Activated T-cell treated with anti-CD3 and anti-CD28 coated beads for 48 hours (primary cell): ENCODE results near the gene QKI.

Experiments used
- DNase-seq: peaks from one replicate; pipeline ENCODE4 v3.0.0-alpha.2; 2020; ENCODE audit warnings: low read depth

QKI gene

DNA sequence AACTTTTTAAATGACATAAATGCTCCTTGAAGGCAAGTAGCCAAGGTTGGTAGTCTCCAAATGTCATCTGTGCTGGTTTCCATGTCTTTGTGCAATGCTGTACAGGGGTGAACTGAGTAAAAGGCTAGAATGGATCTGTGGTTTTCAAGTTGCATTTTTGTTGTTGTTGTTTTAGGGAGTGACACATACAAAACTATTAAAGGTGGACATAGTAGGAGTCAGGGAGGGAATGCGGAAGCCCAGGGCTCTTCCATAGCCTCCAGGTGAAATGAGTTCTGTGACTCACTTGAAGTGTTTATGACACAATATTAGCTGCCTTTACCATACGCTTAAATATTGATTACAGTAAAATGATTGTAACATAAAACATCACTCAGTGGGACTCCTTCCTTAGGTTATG is 22.5 kb upstream of the QKI start:
- DNase-seq: no peak

DNA sequence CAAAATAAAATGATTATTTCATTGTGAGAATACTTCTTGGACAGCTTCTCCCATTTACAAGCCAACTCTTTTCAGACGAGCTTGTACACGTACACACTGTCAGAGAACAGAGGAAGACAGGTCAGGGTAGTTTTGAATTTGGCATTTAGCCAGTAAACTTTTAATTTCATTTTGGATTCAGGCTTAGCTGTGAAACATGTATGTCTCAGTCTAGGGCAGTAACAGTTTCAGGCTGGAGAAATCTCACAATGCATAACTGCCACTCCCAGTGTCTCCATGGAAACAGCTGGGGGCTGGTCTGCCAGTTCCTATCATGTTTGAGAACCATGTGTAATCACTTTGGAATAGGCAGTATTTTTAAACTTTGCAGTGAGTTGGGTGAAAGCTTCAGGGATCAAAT is 22.0 kb upstream of the QKI start:
- DNase-seq: no peak

- DNase-seq: no peak
Measured at GRCh38 chr6:163393923-163394322, 20.6 kb upstream of the QKI start.

- no peak for DNase-seq
Measured at GRCh38 chr6:163394659-163395058, 19.9 kb upstream of the QKI start.

GRCh38 chr6:163395122-163395830 is 19.2 kb upstream of the QKI start:
- no peak for DNase-seq

- DNase-seq: no peak
Measured at GRCh38 chr6:163395831-163396185, 18.7 kb upstream of the QKI start.

- DNase-seq: no peak
Measured at GRCh38 chr6:163397326-163397725, 17.2 kb upstream of the QKI start.

DNA sequence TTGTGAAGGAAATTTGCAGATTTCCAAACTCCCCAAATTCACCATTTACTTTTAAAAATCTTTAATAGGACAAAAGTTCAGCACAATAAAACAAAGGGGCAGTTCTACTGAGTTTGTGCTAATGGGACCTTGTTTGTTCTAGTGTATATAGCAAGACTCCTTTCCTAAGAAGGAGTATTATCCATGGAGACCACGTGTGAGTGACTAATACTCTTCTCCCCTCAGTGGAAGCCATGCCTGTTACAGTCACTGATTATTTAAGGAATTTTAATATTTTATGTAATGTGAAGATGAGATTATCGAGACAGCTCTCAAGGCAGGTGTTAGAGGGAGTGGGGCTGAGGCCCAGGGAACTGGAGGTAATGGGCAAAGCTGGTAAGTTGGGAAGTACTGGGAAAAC is 16.4 kb upstream of the QKI start:
- DNase-seq: no peak

DNA sequence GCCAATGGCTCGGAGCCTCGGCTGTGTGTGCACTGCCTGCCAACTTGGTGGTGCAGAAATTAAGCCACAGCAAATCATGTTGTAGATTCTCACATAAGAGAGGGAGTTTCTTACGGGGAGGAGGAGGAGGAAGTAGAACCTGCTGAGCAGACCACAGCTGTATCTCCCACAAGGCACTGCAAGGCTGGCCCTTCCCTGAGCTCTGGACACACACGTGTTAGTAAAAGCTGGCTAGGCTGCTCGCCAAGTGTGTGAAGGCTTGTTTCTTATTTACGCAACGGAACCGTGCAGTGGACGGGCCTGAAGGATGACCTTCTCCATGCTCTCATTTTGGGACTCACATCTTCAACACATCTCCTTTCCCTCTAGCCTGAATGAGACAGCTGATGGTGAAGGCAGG is 15.7 kb upstream of the QKI start:
- DNase-seq: no peak

GRCh38 chr6:163400509-163400908 is 14.0 kb upstream of the QKI start:
- DNase-seq: no peak

- no peak for DNase-seq
Measured at GRCh38 chr6:163401039-163401885, 13.3 kb upstream of the QKI start.

- DNase-seq: no peak
Measured at GRCh38 chr6:163402616-163403015, 11.9 kb upstream of the QKI start.

GRCh38 chr6:163404825-163405265 is 9.7 kb upstream of the QKI start:
- no peak for DNase-seq

GRCh38 chr6:163405412-163406309 is 8.9 kb upstream of the QKI start:
- DNase-seq: no peak

- no peak for DNase-seq
Measured at GRCh38 chr6:163406366-163406765, 8.2 kb upstream of the QKI start.

DNA sequence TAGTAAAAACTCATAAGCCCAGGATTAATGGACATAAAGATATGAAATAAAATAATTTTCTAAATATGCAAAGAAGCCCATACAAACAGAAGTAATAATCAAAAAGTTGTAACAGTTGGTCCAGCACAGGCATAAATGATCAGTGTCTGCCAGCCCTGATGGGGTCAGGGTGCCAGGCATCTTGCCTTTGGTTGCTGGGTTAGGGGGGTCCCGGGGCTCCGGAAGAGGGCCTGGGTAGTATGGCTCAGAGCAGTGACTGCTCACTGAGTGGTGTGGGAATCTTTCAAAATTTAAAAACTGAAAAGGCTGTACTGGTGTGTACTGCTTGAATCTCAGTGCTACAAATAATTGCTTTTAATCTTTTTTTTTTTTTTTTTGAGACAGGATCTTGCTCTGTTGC is 7.7 kb upstream of the QKI start:
- no peak for DNase-seq

DNA sequence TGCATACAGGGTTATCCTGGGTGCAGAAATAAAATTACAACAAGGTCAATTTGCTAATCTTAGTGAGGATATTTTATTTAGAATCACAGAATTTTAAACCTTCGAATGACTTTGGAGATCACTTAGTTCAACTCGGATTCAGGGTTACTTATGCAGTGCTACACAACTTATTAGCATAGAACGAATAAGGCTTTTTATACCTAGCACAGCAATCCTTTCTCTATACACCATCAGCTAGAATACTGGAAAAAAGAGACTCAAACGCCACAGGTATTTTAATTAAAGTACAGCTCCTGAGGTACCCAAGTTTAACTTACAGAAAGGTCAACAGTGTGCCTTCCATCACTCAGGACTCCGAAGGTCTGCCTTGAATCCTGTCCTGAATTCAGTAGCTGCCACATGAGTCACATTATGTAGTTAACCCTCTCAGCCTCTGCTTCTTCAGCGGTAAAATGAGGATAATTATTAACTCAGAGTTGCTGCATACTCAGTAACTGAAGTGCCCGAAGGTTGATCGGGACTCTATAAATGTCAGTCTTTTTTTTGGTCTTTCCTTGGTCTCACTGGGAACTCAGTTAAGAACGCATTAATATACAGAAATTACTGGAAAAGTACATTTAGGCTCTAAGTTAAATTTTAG is 6.0 kb upstream of the QKI start:
- DNase-seq: no peak

- no peak for DNase-seq
Measured at GRCh38 chr6:163409712-163410111, 4.8 kb upstream of the QKI start.

DNA sequence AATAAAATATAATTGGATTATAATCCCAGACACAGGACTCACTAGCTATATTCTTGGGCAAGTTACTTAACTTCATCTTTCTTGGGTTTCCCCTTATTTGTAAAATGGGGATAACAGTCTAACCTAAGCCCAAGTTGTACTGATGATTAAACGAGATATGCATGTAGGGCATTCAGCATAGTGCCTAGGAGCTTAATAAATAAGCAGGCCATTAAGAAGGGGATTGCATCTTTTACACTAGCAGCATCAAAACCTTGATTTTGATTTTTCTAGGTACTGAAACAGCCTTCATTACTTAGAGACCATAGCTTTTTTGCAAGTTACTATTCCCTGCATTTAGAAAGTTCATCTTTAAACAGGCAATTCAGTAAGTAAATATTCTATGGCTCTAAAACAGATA is 2.2 kb upstream of the QKI start:
- no peak for DNase-seq

GRCh38 chr6:163412801-163413344 is 1.6 kb upstream of the QKI start:
- no peak for DNase-seq

GRCh38 chr6:163413345-163414116 is 987 bp upstream of the QKI start:
- DNase-seq: peak; percentile 89
